H54 (cell line): ENCODE results near the gene SYTL1.
A peak's percentile ranks its signal among the peaks of the same experiment; 100 is the strongest.

Experiments used
- DNase-seq: peaks from one replicate; pipeline ENCODE4 v3.0.0; 2011; ENCODE audit warnings: low spot score, mixed read lengths; ENCODE audit not compliant: insufficient read length
- FAIRE-seq: peaks from 3 replicates; lab custom pipeline; 2011; peaks lifted over from hg19 to GRCh38; lab: Jason Lieb, UNC
- POLR2A ChIP-seq: IDR thresholded peaks from 2 replicates; pipeline ENCODE4 v1.6.1; 2011; ENCODE audit warnings: low read depth, mild to moderate bottlenecking, low read length

Gene SYTL1

DNA sequence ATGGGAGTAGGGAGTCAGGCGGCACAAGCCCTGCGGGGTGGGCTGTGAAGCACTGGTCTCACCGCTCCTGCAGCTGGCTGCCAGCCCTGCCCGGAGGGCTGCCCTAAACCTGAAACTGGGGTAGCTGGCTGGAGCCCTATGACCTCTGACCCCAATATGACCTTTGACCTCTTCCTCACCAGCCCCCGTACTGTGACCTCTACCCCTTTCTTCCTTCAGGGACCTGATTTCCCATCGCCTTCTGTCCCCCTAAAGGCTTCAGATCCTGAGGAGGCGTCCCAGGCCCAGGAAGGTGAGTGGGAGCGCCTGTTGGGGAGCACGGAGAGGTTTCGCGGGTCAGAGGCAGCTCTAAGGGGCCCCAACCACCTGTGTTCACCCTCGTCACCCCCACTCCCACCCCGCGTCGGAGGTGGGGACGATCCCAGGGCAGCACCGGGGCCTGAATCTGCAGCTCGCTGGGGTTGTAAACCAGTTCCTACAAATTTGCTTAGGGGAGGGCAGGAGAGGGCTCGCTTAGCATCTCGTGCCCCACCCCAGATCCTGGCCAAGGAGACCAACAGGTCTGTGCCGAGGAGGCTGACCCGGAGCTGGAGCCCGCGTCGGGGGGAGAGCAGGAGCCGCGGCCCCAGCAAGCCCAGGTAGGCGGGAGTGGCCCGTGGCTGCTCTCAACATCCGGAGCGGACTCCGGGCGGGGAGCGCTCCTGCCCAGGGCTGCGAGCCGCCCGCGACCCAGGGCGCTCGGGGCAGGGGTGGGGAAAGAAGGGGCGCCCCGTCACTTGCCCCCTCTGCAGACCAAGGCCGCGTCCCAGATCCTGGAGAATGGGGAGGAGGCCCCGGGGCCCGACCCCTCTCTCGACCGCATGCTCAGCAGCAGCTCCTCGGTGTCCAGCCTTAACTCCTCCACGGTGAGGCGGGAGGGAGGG is 7.3 kb downstream of the SYTL1 start:
- no peak for TF ChIP-seq POLR2A
- DNase-seq, result peak; percentile 51
- no peak for FAIRE-seq

DNA sequence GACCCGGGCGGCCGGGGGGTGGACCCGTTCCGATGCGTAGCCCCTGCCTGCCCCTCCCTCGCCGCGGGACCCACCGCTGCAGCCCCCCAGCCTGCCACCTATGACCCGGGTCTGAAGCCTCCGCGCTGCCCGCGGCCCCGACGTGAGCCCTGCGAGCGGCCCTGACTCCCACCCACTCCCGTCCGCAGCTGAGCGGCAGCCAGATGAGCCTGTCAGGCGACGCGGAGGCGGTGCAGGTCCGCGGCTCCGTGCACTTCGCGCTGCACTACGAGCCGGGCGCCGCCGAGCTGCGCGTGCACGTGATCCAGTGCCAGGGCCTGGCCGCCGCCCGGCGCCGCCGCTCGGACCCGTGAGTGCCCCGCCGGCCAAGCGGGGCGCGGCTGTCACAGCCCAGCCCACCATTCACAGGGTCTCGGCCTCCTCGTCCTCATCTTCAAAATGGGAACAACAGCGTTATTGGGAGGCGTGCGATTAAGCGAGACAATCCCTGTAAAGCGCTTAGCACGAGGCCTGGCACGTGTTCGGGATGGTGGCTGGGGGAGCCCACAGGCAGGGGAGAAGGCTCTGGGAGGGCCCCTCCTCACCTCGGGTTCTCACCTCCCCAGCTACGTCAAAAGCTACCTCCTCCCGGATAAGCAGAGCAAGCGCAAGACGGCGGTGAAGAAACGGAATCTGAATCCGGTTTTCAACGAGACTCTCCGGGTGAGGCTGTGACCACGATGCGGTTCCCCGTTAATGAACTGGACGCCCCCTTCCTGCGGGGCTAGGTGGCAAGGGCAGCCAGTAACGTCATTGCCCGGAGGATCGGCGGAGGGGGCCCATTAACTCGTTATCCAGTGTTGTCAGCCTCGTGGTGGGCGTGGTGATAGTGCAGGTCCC is 8.2 kb downstream of the SYTL1 start:
- no peak for TF ChIP-seq POLR2A
- DNase-seq (no peak), FAIRE-seq (no peak)

DNA sequence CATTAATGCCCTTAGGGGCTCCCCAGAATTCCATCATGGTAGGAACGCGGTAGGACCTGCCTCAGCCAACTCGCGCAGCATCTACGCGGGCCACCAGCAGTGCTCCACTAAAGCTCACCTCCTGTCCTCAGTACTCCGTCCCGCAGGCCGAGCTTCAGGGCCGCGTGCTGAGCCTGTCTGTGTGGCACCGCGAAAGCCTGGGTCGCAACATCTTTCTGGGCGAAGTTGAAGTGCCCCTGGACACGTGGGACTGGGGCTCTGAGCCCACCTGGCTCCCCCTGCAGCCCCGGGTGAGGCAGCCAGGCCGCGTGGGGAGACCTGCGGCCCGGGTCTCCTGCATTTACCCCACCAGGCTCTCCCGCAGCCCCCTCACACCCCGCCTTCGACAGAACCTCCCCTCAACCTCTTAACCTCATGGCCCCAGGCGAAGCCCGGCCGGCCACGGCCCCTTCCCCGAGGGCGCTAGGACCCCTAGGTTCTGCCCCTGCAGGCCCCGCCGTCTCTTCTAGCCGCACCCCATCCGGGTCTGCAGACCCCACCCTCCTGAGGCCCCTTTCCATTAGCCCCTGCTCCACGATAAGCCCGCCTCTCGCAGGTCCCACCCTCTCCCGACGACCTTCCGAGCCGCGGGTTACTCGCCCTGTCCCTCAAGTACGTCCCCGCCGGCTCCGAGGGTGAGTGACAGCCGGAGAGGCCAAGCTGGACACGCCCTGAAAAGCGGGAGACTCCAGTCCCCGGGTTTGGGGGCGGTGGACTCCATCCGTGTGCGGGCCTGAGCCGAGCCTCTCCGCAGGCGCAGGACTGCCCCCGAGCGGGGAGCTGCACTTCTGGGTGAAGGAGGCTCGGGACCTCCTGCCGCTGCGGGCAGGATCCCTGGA is 9.1 kb downstream of the SYTL1 start:
- DNase-seq, result no peak
- TF ChIP-seq POLR2A, result no peak
- FAIRE-seq, result no peak

DNA sequence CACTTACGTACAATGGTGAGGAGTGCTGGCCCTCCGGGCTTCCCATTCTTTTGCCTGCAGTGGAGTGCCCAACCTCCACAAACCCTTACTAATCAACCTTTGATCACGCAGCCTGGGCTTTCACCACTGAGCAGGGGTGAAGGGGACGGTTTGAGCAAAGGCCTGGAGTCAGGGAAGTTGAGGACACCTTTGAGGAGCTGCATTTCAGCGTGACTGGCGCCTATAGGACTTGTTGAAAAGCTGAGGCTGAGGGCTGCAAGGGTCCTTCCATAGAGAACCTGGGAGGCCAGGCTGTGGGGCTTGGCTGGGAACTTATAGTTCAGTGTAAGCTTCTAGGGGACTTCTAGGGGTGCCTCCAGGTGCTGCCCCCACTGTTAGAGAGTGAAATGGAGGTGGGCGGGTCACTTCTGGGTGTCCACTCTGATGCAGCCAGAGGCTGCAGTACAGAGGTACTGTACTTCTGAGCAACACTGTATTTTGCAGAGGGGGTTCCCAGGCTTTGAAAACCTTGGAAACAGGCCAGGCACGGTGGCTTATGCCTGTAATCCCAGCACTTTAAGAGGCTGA is 9.8 kb downstream of the SYTL1 start:
- no peak for TF ChIP-seq POLR2A
- FAIRE-seq, result no peak
- no peak for DNase-seq

DNA sequence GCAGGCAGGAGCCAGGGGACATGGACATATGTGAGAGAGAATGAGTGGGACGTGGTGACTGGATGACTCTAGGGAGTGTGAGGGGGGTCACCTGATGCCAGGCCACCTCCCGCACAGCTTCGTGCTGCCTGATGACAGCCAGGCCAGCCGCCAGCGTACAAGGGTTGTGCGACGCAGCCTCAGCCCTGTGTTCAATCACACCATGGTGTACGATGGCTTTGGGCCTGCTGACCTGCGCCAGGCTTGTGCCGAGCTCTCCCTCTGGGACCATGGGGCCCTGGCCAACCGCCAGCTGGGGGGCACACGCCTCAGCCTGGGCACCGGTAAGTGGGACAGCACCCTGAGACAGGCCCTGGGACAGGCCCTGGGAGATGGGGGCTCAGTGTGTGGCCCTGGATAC is 11.3 kb downstream of the SYTL1 start:
- FAIRE-seq (no peak), DNase-seq (no peak)
- no peak for TF ChIP-seq POLR2A

DNA sequence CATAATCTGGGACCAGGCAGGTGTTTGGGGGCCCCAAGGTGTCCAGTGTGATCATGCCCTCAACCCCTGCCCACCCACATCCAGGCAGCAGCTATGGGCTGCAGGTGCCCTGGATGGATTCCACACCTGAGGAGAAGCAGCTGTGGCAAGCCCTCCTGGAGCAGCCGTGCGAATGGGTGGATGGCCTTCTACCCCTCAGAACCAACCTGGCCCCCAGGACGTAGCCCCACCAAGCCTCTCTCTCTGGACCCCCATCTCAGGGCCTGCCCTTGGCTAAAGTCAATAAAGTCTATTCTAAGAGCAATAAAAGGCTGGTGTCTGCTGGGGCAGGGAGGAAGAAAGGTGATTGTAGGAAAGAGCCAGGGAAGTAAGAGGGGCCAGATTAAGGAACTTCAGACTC is 11.8 kb downstream of the SYTL1 start:
- no peak for DNase-seq
- TF ChIP-seq POLR2A, result no peak
- FAIRE-seq, result no peak

DNA sequence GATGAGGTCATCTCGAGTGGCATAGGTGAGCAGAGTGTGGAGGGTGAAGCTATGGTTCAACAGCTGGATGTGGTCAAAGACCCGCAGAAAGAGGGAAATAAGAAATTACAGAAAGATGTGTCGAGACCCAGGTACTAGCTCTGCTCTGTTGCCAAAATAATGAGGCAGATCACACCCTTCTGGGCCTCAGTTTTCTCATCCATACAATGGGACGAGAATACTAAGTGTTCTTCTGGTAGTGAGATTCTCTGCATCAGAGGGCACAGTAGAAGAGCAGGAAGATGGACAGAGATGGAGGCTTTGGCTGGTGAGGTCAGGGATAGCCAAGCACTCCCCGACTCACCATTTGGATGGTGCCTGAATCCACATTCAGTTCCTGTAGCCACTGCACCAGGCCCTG is 13.9 kb downstream of the SYTL1 start:
- FAIRE-seq (no peak), DNase-seq (no peak)
- TF ChIP-seq POLR2A, result no peak

DNA sequence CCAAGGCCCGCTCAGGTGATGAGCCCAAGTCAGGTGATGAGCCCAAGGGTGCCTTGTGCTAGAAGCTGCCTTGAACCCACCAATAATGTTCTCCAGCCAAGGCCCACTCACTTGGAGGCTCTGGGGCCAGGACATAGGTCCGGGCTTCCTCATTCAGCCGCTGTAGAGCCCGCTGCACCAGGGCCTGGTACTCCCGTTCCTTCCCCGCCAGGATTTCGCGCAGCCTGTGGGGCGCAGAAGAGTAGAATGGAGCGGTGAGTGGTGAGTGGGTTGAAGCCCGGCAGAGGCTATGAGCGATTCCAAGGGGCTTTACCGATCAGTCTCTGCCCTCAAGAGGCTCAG is 14.4 kb downstream of the SYTL1 start:
- no peak for TF ChIP-seq POLR2A
- FAIRE-seq, result no peak
- no peak for DNase-seq

DNA sequence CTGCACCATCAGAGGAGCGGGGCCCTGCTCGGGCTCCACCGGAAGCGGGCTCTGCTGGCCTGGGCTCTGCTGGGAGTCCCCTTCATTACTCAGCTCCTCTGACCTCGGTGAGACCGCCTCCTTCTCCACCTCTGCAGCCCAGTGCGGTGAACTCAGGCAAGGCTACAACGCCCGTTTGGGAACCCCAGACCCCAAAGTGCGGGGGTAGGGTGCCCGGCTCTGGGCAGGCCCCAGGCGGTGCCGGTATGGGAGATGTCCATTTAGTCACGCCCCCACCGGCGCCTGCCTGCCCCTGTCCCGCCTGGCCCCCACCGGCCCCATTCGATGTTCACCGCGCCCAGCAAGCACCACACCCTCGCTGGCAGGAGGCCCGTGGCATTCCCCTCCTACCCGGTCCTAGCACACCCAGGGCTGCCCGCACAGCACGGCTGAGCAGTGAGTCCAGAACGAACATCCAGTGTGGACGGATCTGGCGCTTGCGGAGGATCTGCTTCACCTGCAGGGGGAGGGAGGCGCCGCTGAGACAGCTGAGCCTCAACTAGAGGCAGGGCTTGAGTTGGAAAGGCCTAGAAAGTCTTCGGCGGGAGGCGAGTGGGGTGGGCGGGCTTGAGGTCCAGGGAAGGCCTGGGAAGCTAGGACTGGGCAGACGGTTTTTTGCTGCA is 14.9 kb downstream of the SYTL1 start:
- FAIRE-seq (no peak), DNase-seq (no peak)
- TF ChIP-seq POLR2A, result no peak

DNA sequence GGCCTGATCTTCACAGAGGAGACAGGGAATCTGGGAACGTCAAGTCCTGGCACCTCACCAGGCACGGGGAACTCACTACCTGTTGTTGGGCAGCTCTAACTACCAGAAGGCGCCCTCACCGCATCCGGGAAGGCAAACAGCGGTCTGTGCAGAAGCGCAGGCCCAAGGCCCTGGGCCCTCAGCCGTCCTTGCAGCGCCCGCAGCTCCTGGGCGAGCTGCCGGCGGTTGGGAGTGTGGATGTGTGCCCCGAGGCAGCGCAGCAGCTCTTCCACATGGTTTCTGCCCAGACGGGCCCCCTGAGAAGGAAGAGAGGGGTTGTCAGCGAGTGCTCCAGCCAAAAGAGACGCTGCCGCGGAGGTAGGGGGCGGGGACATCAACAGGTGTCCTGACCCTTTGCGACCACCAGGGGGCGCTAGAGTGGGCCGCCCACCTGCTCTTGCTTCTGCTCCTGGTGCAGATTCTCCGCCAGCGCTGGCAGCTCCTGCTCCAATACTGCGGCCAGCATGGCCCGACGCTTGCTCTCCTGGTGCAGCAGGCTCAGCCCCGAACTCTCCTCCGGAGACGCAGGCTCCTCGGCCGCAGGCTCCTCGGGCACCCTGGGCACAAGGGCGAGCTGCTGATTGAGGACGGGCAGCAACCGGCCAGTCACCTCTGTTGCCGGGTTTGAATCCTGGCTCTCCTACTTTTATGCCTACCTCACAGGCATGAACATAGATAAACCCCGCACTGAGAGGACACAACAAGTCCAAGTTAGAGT is 15.6 kb downstream of the SYTL1 start:
- FAIRE-seq, result no peak

DNA sequence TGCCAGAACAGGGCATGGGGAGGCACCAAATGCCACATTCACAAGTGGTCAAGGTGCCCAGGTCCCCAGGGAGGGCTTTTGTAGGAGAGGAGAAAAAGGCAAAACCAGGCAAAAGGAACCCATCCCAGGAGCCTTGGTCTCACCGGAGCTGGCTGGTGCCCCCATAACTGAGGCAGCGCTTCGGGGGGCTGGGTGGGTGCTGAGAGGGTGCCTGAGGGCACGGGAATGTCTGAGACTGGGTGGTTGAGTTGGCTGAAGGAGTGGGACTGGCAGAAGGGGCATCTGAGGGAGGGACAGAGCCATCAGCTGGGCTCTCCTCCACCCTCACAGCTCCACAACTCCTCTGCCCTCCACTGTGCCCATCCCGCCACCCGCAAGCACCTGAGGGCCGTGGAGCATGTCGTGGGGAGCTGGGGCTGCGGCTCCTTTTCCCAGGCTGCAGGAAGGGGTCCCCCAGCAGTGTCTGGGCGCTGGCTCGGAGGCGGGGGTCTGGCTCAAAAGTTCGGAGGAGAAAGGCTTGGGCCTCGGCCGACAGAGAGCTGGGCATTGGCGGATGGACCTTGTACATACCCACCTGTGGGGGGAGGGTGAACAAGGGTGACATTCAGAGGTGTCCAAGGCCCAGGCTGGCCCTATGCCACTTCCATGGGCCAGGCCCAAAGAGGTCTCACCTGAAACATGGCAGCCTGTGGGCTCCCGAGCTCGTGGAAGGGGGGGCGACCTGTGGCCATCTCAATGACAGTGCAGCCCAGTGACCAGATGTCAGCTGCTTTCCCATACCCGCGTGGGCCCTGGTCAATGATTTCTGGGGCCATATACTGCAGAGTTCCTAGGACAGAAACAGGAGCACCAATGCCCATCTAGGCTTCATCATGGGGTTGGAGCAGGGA is 16.5 kb downstream of the SYTL1 start:
- DNase-seq (no peak), FAIRE-seq (no peak)
- TF ChIP-seq POLR2A, result no peak

More for the DNA sequence above, 15.6 kb downstream of the SYTL1 start:
- TF ChIP-seq POLR2A, result no peak
- peak; percentile 68 for DNase-seq
